ENCODE measurements around the gene TBX2. TPM values are rescaled to one million over a fixed set of nuclear protein-coding genes. Genes with fewer than 3 reads are reported as not detected.

The TBX2 gene
- total and polyA plus RNA-seq, 2 of the 4 experiments (the other 2 are of a cell fraction) = 20.1 to 64.1 TPM

DNA sequence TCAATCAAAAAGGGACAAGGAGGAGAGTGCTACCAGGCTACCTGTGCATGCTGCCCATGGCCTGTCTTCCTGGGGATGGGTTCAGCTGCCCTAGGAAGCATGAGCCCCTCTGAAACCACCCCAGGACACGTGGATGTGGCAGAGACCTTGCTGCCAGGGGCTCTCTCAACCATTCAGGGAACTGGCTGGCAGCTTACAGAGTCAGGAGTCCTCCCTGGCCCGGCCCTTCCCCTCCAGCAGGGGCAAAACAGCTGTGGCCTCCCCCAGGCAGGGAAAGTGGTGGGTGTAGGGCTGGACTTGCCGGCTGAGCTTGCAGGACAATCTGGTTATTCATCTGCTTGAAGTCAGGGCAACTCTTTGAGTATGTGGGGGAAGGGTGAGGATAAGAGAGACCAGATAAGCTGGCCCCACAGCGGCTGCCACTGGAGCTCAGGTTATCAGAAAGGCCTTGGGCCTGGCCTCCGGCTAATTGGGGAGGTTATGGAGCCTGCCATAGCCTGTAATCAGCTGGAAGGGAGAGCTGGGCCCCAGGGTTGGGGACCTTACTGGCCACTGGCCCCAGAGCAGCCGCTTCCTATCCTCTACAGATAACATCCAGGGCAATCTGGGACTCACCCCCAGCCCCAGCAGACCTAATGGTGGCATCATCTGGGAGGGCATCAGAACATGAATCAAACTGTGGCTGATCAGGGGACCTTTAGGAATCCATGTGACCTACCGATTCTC is 5.6 kb upstream of the TBX2 start:
- Histone ChIP-seq H4K8ac (ENCODE audit: low read depth in 2 of 2, low read length in 2 of 2) (peak overlapping the region; percentile 82 to 89), H4K91ac (ENCODE audit: insufficient read depth, low read depth, low read length) (peak overlapping the region; percentile 83), H3K79me1 (ENCODE audit: low read depth in 1 of 2, low read length in 2 of 2) (peaks cover 6 to 69% of the 10 kb centered on the region in 2 experiments), H3K9me3 (ENCODE audit: control insufficient read depth, insufficient read depth, low read length) (no peaks in the 10 kb centered on the region), H2AK5ac (ENCODE audit: low read depth, low read length) (peak overlapping the region; percentile 98), H3K56ac (ENCODE audit: extremely low read depth, insufficient read depth, low read length) (no peak overlapping the region), H3K9me1 (ENCODE audit: insufficient read depth, low read length) (peaks cover 27% of the 10 kb centered on the region), H2AK9ac (replicated peaks; ENCODE audit: low read depth, low read length, poor library complexity) (peak overlapping the region; percentile 65), H3K23ac (ENCODE audit: low read depth, low read length) (peak overlapping the region; percentile 97), H3K27me3 (ENCODE audit: control insufficient read depth, insufficient read depth, low read length) (no peaks in the 10 kb centered on the region), H3K36me3 (ENCODE audit: control insufficient read depth, insufficient read depth, low read length) (peaks cover 6% of the 10 kb centered on the region; the same call in 1 of the 2 replicates), H2BK20ac (ENCODE audit: low read depth, low read length) (peak overlapping the region; percentile 44; the same call in 1 of the 2 replicates), H2AFZ (replicated peaks; ENCODE audit: low read length, poor library complexity) (no peak overlapping the region), H3K4ac (ENCODE audit: low read depth, low read length) (peak overlapping the region; percentile 100), H2BK15ac (ENCODE audit: low read depth, low read length) (peak overlapping the region; percentile 77; the same call in 1 of the 3 replicates), H3K14ac (replicated peaks; ENCODE audit: low read depth, low read length) (peak overlapping the region; percentile 88), H2BK120ac (ENCODE audit: low read depth, low read length) (peak overlapping the region; percentile 96), H3K4me1 (ENCODE audit: control insufficient read depth, insufficient read depth, low read length) (peaks cover 26% of the 10 kb centered on the region), H3K9ac (ENCODE audit: low read depth, low read length) (peak overlapping the region; percentile 53; the same call in 1 of the 2 replicates), H3K27ac (ENCODE audit: insufficient read depth, low read length) (peak overlapping the region; percentile 99), H3K4me3 (ENCODE audit: insufficient read depth, low read depth, low read length) (no peak overlapping the region), H2BK5ac (ENCODE audit: low read depth, low read length, poor library complexity, severe bottlenecking) (peak overlapping the region; percentile 44), H3K4me2 (ENCODE audit: low read depth, low read length) (peak overlapping the region; percentile 4; the same call in 1 of the 2 replicates), H4K5ac (ENCODE audit: low read depth, low read length) (peak overlapping the region; percentile 10), H3K18ac (ENCODE audit: low read depth, low read length) (peak overlapping the region; percentile 16), H4K20me1 (ENCODE audit: insufficient read depth, low read length) (peaks cover 8% of the 10 kb centered on the region)
- ATAC-seq (ENCODE audit: low read depth) = peak; percentile 7; the same call in 1 of the 2 replicates
- dilution Hi-C loops (cut with HindIII; ENCODE audit: low sequenced_read_pairs, unreplicated experiment) = no loop called here
- peak; percentile 81 for DNase-seq
- intact Hi-C loops (cut with micrococcal nuclease) = loop anchor here (10.0 kb wide), 1 partner anchor 489 kb away; no protein-coding TSS in a partner anchor
- POLR2A ChIA-PET (ENCODE audit: unreplicated experiment) = interaction anchor here (0.5 to 1.3 kb wide), 7 partner anchors 8 to 218 kb away, joined by 3 to 7 read pairs (median 3); no protein-coding TSS in a partner anchor
- in situ Hi-C loops (cut with MboI; ENCODE audit: low sequenced_read_pairs) = loop anchor here (5.0 kb wide), 3 partner anchors 82 to 392 kb away; no protein-coding TSS in a partner anchor
- BruUV-seq (replicated peaks) = TSS peak; percentile 18
- 43% methylated on average over 1 of the region's 7 CpGs; no CpG with 5 or more reads in 1 of the 2 experiments for WGBS, 2 experiments (ENCODE audit: extremely low coverage in 2 of 2, insufficient read length in 1 of 2)
- no peak for TF ChIP-seq BHLHE40 (IDR thresholded peaks at IDR 0.05; ENCODE audit: low read depth, low read length)
- TF ChIP-seq SMC3 (IDR thresholded peaks at IDR 0.05; ENCODE audit: low read depth, low read length) = peak; percentile 17; the same call in 1 of the 2 replicates
- CTCF ChIA-PET = interaction anchor here (1.4 to 2.0 kb wide), 2 partner anchors 393 to 673 kb away, joined by 4 to 10 read pairs; no protein-coding TSS in a partner anchor
